ENCODE data around the gene TMEFF2. TPM values are rescaled to one million over a fixed set of nuclear protein-coding genes. Genes with fewer than 3 reads are reported as not detected.

The TMEFF2 gene
- total RNA-seq, 1 donor: not detected

GRCh38 chr2:192161656-192162290 is 33.0 kb downstream of the TMEFF2 start:
- TF ChIP-seq CTCF (IDR thresholded peaks at IDR 0.05; ENCODE audit: insufficient read depth, low read depth, low read length): no peak
- DNase-seq (ENCODE audit: low read depth): no peak
- no peak overlapping the region for H3K4me3 ChIP-seq (ENCODE audit: low read depth, low read length)

- TF ChIP-seq CTCF (IDR thresholded peaks at IDR 0.05; ENCODE audit: insufficient read depth, low read depth, low read length): no peak
- no peak for DNase-seq (ENCODE audit: low read depth)
- H3K4me3 ChIP-seq (ENCODE audit: low read depth, low read length): no peak overlapping the region
These were observed 35.0 kb downstream of the TMEFF2 start for GRCh38 chr2:192159736-192160135.

- H3K4me3 ChIP-seq (ENCODE audit: low read depth, low read length): no peak overlapping the region
- no peak for DNase-seq (ENCODE audit: low read depth)
- TF ChIP-seq CTCF (IDR thresholded peaks at IDR 0.05; ENCODE audit: insufficient read depth, low read depth, low read length): no peak
These were observed 35.5 kb downstream of the TMEFF2 start for GRCh38 chr2:192159208-192159607.

GRCh38 chr2:192157776-192158175 is 37.0 kb downstream of the TMEFF2 start:
- no peak for TF ChIP-seq CTCF (IDR thresholded peaks at IDR 0.05; ENCODE audit: insufficient read depth, low read depth, low read length)
- no peak overlapping the region for H3K4me3 ChIP-seq (ENCODE audit: low read depth, low read length)
- DNase-seq (ENCODE audit: low read depth): no peak

GRCh38 chr2:192155511-192156118 is 39.1 kb downstream of the TMEFF2 start:
- DNase-seq (ENCODE audit: low read depth): no peak
- H3K4me3 ChIP-seq (ENCODE audit: low read depth, low read length): no peak overlapping the region
- no peak for TF ChIP-seq CTCF (IDR thresholded peaks at IDR 0.05; ENCODE audit: insufficient read depth, low read depth, low read length)

GRCh38 chr2:192153561-192153960 is 41.2 kb downstream of the TMEFF2 start:
- no peak for TF ChIP-seq CTCF (IDR thresholded peaks at IDR 0.05; ENCODE audit: insufficient read depth, low read depth, low read length)
- H3K4me3 ChIP-seq (ENCODE audit: low read depth, low read length): no peak overlapping the region
- DNase-seq (ENCODE audit: low read depth): no peak

GRCh38 chr2:192151853-192152252 is 42.9 kb downstream of the TMEFF2 start:
- H3K4me3 ChIP-seq (ENCODE audit: low read depth, low read length): no peak overlapping the region
- DNase-seq (ENCODE audit: low read depth): no peak
- TF ChIP-seq CTCF (IDR thresholded peaks at IDR 0.05; ENCODE audit: insufficient read depth, low read depth, low read length): no peak

Data from fibroblast of villous mesenchyme (primary cell).